ENCODE measurements around the gene PTPRR.

DNA sequence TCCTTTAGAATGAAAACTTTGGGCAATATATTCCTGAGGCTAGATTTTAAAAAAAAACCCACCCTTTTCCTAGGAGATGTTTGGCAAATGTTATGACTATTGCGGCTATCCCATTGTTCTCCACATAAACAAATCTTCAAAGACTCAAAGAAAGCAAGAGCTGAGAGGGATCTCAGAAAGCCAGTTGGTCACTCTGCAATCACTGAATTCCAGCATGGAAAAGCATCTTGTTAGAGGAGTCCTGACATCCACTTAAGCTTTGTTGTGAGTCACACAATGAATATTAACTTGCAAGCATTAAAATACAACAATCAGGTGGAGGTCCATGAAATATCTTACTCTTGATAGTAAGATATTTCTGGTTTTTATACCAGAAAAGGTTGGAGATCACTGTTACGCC is 272.3 kb downstream of the PTPRR start:
- TF ChIP-seq CTCF (IDR thresholded peaks at IDR 0.05 in 8 of 11, conservative IDR thresholded peaks at IDR 0.05 in 3 of 11): no peak
- no peak for TF ChIP-seq POLR2A (IDR thresholded peaks at IDR 0.05)
- TF ChIP-seq POLR2AphosphoS5 (IDR thresholded peaks at IDR 0.05): no peak
